Suppressor macrophage (primary cell): ENCODE results near the gene ANK3.

ENCODE experiments used
- DNase-seq, 4 experiments: peaks; one replicate each; pipeline ENCODE4 v3.0.0-alpha.2; 2020 to 2022

ANK3 gene

GRCh38 chr10:60209874-60210570 is 179.7 kb downstream of the ANK3 start:
- DNase-seq, result peak in 2 of 4 experiments; percentile 17 to 31

- peak; percentile 5 to 48 (median 24) for DNase-seq
Observed at GRCh38 chr10:60208676-60209269, 180.9 kb downstream of the ANK3 start.

DNA sequence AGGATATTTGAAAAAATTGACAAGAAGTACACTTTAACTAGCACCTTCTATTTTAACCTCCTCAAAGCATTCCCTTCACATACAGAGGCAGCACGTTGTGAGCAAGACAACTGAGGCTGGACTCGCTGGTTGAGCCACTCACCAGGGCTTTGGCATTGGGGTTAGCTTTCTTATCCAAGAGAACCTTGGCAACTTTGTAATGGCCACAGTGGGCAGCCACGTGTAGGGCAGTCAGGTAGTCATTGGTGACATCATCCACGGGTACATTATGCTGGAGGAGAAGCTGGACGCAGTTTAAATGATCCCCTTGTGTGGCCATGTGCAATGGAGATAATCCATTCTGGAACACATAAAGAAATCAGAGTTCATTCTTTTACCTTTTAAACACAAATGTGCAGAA is 181.8 kb downstream of the ANK3 start:
- DNase-seq, result no peak

GRCh38 chr10:60206735-60207134 is 182.9 kb downstream of the ANK3 start:
- peak in 2 of 4 experiments; percentile 5 to 19 for DNase-seq

- DNase-seq, result no peak
Observed at GRCh38 chr10:60205741-60206140, 183.9 kb downstream of the ANK3 start.

DNA sequence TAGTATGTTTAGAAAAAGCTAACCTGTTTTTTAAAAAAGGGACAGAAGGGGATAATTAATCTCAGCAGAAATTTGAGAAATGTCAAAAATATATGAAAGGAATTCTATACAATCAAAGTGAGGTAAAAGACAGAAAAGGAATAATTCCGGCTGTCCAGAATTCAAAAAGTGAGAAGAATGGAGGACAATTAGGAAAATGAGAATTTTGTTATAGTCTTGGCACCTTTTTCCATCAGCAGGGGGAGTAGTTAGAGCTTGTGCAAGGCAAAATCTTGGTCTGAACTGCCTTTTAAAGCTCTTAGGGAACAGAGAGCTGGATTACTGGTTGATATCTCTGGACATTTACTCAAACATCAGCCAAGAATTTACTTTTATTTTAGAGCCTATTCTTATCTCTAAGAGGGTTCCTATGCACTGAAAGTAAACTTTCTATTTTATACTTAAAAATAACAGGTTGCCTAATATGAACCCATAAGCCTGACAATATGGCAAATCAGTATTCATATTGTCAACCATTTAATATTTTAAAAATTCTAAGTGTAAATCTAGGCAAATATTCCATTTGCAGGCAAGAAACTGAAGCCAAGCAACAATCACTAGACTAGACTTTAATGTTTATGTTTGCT is 185.6 kb downstream of the ANK3 start:
- peak; percentile 63 to 78 (median 64) for DNase-seq

DNA sequence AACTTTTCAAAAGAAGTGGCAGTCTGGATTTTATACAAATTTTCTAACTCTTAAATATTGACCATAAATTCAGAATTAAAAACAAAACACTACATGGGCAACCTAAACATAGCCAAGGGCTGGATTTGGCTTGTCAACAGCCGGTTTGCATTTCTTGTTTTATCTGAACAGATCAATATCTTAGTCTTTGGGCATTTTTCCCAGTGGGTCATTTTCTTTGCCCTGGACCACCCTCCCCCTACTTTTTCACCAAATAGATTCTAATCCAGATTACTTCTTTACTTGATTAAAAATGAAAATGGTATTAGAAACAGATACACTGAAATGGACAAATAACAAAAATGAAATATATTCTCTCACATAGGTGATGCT is 189.0 kb downstream of the ANK3 start:
- no peak for DNase-seq

- DNase-seq, result no peak
Observed at GRCh38 chr10:60200012-60200681, 189.5 kb downstream of the ANK3 start.

- no peak for DNase-seq
Observed at GRCh38 chr10:60197206-60197605, 192.5 kb downstream of the ANK3 start.

DNA sequence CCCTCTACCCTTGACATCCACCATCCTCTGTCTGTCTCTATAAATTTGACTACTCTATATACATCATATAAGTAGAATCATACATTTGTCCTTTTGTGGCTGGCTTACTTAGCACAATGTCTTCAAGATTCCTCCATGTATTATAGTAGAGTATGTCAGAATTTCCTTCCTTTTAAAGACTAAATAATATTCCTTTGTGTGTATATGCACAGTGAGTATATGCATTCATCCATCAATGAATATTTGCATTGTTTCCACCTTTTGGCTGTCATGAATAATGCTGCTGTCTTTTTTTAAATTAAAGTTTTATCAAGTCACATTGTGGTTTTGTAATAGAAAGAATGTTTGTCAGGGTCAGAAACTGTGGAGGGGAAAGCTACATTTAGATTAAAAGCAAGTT is 195.3 kb downstream of the ANK3 start:
- DNase-seq, result no peak

GRCh38 chr10:60192946-60193345 is 196.7 kb downstream of the ANK3 start:
- DNase-seq, result no peak

DNA sequence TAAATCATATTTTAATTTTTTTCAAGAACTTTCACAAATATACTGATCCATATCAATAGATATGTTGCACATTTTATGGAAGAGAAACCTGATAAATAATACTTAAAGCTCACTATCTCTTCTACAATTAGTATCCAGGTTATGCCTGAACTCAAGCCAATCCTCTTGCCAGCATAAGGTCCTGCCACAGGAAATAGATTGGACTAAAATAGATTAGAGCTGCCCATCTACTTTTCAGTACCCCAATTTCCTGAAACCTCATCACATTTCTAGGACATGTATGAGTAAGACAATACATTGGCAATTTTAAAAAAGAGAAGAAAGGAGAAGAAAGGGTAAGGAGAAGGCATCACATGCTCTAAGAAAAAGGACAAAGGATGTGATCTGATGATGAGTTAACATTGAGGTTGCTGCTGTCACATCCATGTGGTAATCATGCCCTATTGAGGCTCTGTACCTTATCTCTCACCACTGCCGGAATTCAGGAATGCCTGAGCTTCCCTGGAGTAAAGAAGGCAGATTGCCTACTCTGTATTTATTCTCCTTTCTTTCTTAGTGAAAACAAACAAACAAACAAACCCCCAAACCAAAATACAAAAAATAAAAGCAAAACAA is 199.7 kb downstream of the ANK3 start:
- DNase-seq, result peak in 2 of 4 experiments; percentile 16 to 27

- no peak for DNase-seq
Observed at GRCh38 chr10:60188548-60188947, 201.1 kb downstream of the ANK3 start.

GRCh38 chr10:60187691-60188090 is 202.0 kb downstream of the ANK3 start:
- DNase-seq, result no peak

DNA sequence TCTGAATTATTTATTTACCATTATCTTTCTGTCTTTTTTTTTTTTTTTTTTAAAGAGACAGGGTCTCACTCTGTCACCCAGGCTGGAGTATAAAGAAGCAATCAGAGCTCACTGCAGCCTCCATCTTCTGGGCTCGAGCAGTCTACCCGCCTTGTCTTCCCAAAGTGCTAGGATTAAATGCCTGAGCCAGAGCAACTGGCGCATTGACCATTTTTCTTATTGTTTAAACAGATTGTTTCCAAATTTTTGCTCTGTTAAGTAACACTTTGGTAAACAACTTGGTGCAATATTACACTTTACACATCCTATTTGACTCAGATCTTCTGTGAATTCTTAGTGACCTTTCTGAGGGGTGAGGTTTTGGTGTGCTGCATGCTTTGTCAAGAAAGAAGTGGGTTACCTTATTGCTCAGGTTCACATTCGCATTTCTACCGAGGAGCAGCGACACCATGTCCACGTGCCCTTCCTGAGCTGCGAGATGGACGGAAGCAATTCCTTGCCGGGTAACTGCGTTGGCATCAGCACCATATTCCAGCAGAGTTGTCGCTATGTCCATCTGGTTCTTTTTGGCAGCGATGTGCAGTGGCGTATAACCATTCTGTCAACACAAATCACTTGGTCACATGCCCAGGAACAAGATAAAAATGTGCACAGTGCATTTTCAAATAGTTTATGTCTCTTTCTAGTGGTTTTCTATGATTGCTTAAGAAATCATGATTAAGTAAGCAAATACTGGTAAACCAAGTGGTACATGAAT is 203.2 kb downstream of the ANK3 start:
- no peak for DNase-seq

DNA sequence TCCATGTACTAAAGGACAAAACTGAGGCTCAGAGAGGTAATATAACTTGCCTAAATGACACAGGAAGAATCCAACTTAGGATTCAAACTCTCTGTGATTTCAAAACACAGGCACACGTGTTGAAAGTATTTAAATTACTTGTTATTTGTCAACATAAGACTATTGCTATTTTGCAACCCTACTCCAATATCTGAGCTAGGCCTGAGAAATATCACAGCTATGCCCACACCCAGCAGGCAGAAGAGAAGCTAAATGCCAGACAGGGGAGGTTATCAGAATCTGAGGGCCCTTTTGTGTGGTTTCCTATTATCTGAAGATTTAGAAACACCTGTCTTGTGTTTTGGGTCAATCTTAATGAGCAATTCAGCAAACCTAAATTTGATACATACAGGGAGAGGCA is 204.3 kb downstream of the ANK3 start:
- DNase-seq, result peak in 2 of 4 experiments; percentile 15 to 24

DNA sequence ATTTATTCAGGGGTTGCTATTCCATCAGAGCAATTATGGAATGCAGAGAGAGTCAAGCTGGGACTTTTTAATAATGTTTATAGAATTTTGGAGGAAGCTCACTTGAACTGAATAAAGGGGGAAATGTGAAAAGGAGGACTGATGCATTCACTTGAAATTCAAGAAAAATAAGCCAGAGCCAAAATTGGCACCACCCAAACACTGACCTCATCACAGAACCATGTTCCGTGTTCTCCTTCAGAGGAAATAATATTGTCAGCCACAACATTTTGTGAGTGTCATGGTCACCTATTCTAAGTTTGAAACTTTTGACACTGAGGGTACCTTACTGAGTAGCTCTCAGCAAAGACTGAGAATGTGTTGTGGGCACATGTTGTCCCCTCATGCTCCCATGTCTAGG is 207.0 kb downstream of the ANK3 start:
- DNase-seq, result no peak

GRCh38 chr10:60176925-60177324 is 212.8 kb downstream of the ANK3 start:
- no peak for DNase-seq

- DNase-seq, result no peak
Observed at GRCh38 chr10:60175441-60175971, 214.2 kb downstream of the ANK3 start.

DNA sequence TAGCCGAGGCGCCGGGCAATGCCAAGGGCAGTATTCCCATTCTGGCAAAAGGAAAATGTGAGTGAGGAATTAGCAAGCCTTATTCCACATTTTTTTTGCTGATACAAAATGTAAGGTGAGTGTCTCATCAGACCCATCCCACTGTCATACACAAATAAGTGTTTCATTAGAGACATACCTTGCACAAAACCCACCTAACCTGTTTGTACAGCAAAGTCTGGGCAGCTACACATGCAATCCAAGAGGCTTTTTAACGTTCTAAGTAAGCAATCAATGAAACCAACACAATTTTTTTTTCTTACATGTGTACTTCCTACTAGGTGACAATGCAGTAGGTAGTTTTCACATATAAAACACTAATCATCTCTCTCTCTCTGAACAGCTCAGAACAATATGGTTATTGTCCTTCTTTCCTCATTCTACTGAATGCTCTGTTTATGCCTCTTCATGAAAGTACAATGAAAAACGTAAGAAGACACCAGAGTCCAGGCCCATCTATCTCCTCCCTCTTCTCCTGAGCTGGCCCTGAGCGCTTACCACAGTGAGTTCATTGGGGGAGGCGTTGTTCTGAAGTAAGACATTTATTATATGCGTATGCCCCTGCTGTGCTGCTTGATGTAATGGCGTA is 217.2 kb downstream of the ANK3 start:
- DNase-seq, result no peak

- DNase-seq, result no peak
Observed at GRCh38 chr10:60171436-60172013, 218.2 kb downstream of the ANK3 start.
